Type B pancreatic cell (in vitro differentiated cells): ENCODE results near the gene NOPCHAP1. TPM values are rescaled to one million over a fixed set of nuclear protein-coding genes. Genes with fewer than 3 reads are reported as not detected.
A peak's percentile ranks its signal among the peaks of the same experiment; 100 is the strongest.

ENCODE experiments used
- DNase-seq: peaks from one replicate; pipeline ENCODE4 v3.0.0; 2021; ENCODE audit warnings: mixed read lengths; ENCODE audit not compliant: unreplicated experiment; ENCODE audit errors: extremely low spot score
- H3K27ac Mint-ChIP-seq: 2 replicates; pipeline ENCODE4 v1.8.0; 2021; ENCODE audit warnings: mild to moderate bottlenecking, mixed read lengths
- H3K27me3 Mint-ChIP-seq: 2 replicates; pipeline ENCODE4 v1.8.0; 2021; ENCODE audit warnings: mixed read lengths
- H3K36me3 Mint-ChIP-seq: 2 replicates; pipeline ENCODE4 v1.8.0; 2021; ENCODE audit warnings: mixed read lengths
- H3K4me1 Mint-ChIP-seq: one replicate; pipeline ENCODE4 v1.8.0; 2021; ENCODE audit warnings: mixed read lengths; ENCODE audit not compliant: unreplicated experiment
- H3K4me3 Mint-ChIP-seq: 2 replicates; pipeline ENCODE4 v1.8.0; 2021; ENCODE audit warnings: mild to moderate bottlenecking, mixed read lengths
- H3K9me3 Mint-ChIP-seq: 2 replicates; pipeline ENCODE4 v1.8.0; 2021; ENCODE audit warnings: mixed read lengths
- CTCF ChIP-seq: fragments of 200-600 bp; sonication (generic); conservative IDR thresholded peaks from 2 replicates; pipeline ENCODE4 v1.5.0; 2021; ENCODE audit warnings: antibody characterized with exemption, mild to moderate bottlenecking
- total RNA-seq: library from RNA; stranded (reverse); gene quantifications from 2 replicates; pipeline ENCODE4 v1.2.1, GENCODE V29; 2021; ENCODE audit warnings: low replicate concordance

The NOPCHAP1 gene
- total RNA-seq, 1 donor from 2014 or later, result 20.1 TPM

DNA sequence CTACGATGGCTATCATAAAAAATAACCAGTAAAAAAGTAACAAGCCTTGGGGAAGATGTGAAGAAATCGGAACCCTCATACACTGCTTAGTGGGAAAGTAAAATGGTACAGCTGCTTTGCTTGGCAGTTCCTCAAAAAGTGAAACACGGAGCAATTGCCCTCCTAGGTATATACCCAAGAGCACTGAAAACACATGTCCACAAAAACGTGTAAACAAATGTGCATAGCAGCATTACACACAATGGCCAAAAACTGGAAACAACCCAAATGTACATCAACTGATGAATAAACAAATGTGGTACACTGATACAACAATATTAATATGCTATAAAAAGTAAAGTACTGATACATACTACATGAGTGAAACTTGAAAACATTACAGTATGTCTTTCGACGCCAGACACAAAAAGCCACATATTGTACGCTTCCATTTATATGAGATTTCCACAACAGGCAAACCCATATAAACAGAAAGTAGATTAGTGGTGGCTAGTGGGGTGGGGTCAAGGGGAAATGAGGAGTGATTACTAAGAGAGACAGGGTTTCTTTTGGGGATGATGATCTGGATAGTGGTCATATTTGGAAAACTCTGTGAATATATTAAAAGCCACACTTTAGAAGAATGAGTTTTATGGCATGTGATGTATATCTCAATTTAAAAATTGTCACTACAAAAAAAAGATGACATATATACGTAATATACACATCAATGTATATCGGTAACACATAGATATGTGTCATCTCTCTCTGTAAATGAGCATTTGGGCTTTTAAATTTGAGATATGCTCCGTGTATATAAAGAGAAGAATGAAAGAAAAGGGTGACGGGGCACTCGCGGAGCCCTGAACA is 29.0 kb upstream of the NOPCHAP1 start:
- Mint-ChIP-seq H3K36me3 (no peaks in the 10 kb centered on the region), H3K9me3 (no peaks in the 10 kb centered on the region), H3K4me3 (peak overlapping the region; percentile 82), H3K27me3 (peaks cover 42% of the 10 kb centered on the region), H3K4me1 (peaks cover 17% of the 10 kb centered on the region), H3K27ac (peak overlapping the region; percentile 3)
- no peak for TF ChIP-seq CTCF
- DNase-seq, result no peak

DNA sequence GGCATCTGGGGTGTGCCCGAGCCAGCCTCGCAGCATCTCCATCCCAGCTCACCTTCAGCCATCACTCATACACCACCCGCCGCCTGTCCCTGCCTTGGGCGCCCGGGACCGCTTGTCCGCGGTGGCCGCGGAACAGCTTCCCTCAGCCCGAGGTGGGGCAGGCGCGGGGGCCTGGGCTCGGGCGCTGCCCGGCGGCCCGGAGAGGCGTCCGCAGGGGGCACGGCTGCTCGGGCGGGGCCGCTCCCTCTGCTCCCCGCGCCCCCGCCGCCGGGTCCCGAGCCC is 28.5 kb upstream of the NOPCHAP1 start:
- H3K9me3 Mint-ChIP-seq, result no peaks in the 10 kb centered on the region
- H3K27ac Mint-ChIP-seq, result peak overlapping the region; percentile 3
- TF ChIP-seq CTCF, result no peak
- H3K36me3 Mint-ChIP-seq, result no peaks in the 10 kb centered on the region
- H3K27me3 Mint-ChIP-seq, result peaks cover 42% of the 10 kb centered on the region
- no peak for DNase-seq
- H3K4me3 Mint-ChIP-seq, result peak overlapping the region; percentile 82
- H3K4me1 Mint-ChIP-seq, result peaks cover 17% of the 10 kb centered on the region

- Mint-ChIP-seq H3K9me3 (no peaks in the 10 kb centered on the region), H3K27ac (peak within 1 kb of the TSS; percentile 83), H3K4me1 (peaks cover 19% of the 10 kb centered on the region), H3K27me3 (peaks cover 44% of the 10 kb centered on the region), H3K36me3 (no peaks in the 10 kb centered on the region), H3K4me3 (peak within 1 kb of the TSS; percentile 92)
- peak; percentile 55 for TF ChIP-seq CTCF
- DNase-seq, result peak; percentile 79
Measured at GRCh38 chr12:104958001-104958804, 27.9 kb upstream of the NOPCHAP1 start, which contains the start of gene SLC41A2. SLC41A2 (minus strand) TSS chr12:104958290; CDS start chr12:104928527, 29,763 bp downstream.

DNA sequence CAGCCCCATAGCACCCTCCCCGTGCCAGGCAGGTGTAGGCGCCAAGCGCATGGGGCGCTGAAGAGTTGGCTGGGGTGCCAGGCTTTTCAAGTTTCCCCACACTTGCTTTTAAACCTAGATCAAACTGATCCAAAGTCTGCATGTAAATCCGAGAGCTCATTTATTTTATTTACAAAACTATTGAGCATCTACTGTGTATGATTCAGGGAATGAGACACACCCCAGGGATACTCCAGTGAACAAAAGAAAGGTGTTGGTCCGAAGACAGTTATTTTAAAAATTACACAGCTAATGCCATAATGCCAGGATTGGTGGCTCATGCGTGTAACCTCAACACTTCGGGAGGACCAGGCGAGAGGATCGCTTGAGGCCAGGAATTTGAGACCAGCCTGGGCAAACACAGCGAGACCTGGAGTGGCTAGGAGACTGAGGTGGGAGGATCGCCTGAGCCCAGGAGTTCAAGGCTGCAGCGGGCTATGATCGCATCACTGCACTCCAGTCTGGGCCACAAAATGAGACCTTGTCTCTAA is 27.2 kb upstream of the NOPCHAP1 start:
- TF ChIP-seq CTCF, result no peak
- Mint-ChIP-seq H3K36me3 (no peaks in the 10 kb centered on the region), H3K9me3 (no peaks in the 10 kb centered on the region), H3K27me3 (peaks cover 44% of the 10 kb centered on the region), H3K27ac (peak overlapping the region; percentile 83), H3K4me1 (peaks cover 24% of the 10 kb centered on the region), H3K4me3 (peak overlapping the region; percentile 92)
- no peak for DNase-seq

DNA sequence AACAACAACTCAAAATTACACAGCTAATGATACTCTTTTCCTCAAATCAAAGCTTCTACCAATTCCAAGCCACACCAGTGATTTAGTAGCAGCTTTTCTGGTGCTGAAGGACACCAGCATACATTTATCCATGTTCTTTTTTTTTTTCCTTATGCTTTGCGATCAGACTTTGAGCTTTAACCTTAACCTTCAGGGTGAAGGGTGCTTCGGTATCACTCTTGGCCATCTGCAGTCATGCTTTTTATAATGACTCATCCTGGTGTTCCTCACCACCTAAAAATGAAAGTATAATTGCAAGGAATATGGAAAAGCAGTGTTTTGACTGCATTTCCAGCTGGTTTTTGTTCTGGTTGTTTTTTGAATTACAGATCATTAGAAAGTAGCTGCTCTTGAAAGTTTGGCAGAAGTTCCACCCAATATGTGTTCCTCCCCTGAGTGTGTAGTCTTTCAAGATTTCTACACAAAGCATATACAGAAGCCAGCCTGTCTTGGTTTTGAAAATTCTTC is 26.7 kb upstream of the NOPCHAP1 start:
- H3K27me3 Mint-ChIP-seq, result peaks cover 41% of the 10 kb centered on the region
- H3K9me3 Mint-ChIP-seq, result no peaks in the 10 kb centered on the region
- DNase-seq, result no peak
- H3K27ac Mint-ChIP-seq, result no peak overlapping the region
- no peak for TF ChIP-seq CTCF
- H3K4me3 Mint-ChIP-seq, result peak overlapping the region; percentile 92
- no peaks in the 10 kb centered on the region for H3K36me3 Mint-ChIP-seq
- H3K4me1 Mint-ChIP-seq, result peaks cover 27% of the 10 kb centered on the region
